WTC11 (cell line): ENCODE measurements around the gene CBX1.

Experiments
- CBFB ChIP-seq: sonication (generic); formaldehyde crosslinking; IDR thresholded peaks from 2 replicates; pipeline ENCODE4 v1.8.1; 2022; ENCODE audit warnings: mild to moderate bottlenecking, low read depth, missing genetic modification reagents
- CREB1 ChIP-seq: sonication (generic); formaldehyde crosslinking; IDR thresholded peaks from 2 replicates; pipeline ENCODE4 v1.8.0; 2023; ENCODE audit warnings: mild to moderate bottlenecking, missing genetic modification reagents
- CTCF ChIP-seq: fragments of 200-600 bp; IDR thresholded peaks from 2 replicates; pipeline ENCODE4 v1.8.0; 2022; ENCODE audit warnings: antibody characterized with exemption
- ELF4 ChIP-seq: sonication (generic); formaldehyde crosslinking; IDR thresholded peaks from 2 replicates; pipeline ENCODE4 v1.8.1; 2022; ENCODE audit warnings: low read depth, mild to moderate bottlenecking, moderate library complexity, missing genetic modification reagents
- FOXJ3 ChIP-seq: sonication (generic); formaldehyde crosslinking; IDR thresholded peaks from 2 replicates; pipeline ENCODE4 v1.9.0; 2021; ENCODE audit warnings: missing genetic modification reagents, mild to moderate bottlenecking, borderline replicate concordance
- TP53 ChIP-seq: sonication (generic); formaldehyde crosslinking; IDR thresholded peaks from 2 replicates; pipeline ENCODE4 v1.8.1; 2023; ENCODE audit warnings: mild to moderate bottlenecking, missing genetic modification reagents
- USF1 ChIP-seq: sonication (generic); formaldehyde crosslinking; IDR thresholded peaks from 2 replicates; pipeline ENCODE4 v1.8.0; 2022; ENCODE audit warnings: mild to moderate bottlenecking, missing genetic modification reagents
- ZNF121 ChIP-seq: sonication (generic); formaldehyde crosslinking; IDR thresholded peaks from 2 replicates; pipeline ENCODE4 v1.8.0; 2023; ENCODE audit warnings: missing genetic modification reagents
- ZNF423 ChIP-seq: fragments of 250-450 bp; sonication (Bioruptor Pico); IDR thresholded peaks from 2 replicates; pipeline ENCODE4 v2.1.2; 2022; ENCODE audit warnings: mild to moderate bottlenecking, moderate library complexity

GRCh38 chr17:48021934-48022333 is 79.3 kb downstream of the CBX1 start:
- TF ChIP-seq CREB1 (CRISPR knock-in tag) (no peak), CTCF (no peak), USF1 (CRISPR knock-in tag) (no peak), CBFB (no peak), ZNF423 (CRISPR knock-in tag) (no peak), FOXJ3 (CRISPR knock-in tag) (no peak), TP53 (CRISPR knock-in tag) (no peak), ZNF121 (CRISPR knock-in tag) (no peak), ELF4 (CRISPR knock-in tag) (no peak)
